Erythroblast (primary cell): ENCODE results near the gene HDAC4.

Experiments
- GATA1 ChIP-seq: IDR thresholded peaks from 2 replicates; pipeline ENCODE4 v1.6.1; 2011; ENCODE audit warnings: low read depth, mild to moderate bottlenecking, control low read depth, low read length, moderate library complexity
- POLR2A ChIP-seq: IDR thresholded peaks from 2 replicates; pipeline ENCODE4 v1.6.1; 2011; ENCODE audit warnings: mild to moderate bottlenecking, low read length

DNA sequence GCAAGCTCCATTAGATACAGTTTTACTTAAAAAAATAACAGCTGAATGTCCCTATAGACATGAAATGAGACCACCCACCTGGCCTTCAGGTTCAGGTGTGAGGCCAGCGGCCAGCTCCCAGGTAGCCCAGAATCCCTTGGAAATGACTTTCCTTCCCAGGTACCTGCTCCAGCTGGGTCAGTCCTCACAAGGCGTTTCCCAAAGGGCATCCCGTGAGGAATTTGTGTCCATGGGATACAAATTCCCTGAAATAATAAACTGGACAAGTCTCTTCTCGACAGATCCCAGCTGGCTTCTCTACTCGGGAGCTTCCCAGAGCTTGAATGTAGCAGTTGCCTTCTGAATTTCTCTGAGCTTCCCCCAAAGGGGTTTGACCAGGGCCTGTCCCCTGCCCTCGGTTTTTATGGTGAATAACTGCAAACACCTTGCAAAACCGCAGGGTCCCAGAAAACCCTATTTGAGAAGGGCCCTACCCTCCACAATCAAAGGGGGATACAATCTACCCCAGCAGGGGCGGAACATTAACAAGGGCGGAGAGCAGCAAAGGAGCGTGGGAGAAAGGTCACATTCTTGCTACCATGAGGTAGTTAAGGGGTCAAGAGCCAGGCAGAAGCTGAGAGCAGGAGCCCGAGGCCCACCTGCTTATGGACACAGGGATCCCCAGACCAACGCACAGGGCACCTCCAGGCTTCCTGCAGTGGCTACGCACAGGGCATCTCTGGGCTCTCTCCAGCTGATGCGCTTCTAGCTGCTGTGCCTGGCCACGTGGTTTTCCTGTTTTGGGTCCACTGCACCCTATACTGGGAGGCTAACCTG is 107.7 kb downstream of the HDAC4 start:
- no peak for TF ChIP-seq POLR2A
- TF ChIP-seq GATA1 = no peak
